ENCODE measurements around the gene MTFP1. TPM values are rescaled to one million over a fixed set of nuclear protein-coding genes. Genes with fewer than 3 reads are reported as not detected.

Gene MTFP1
- total and polyA plus RNA-seq, 9 of the 15 experiments (the other 6 are each of a cell fraction or from before 2014, with no cell fraction given), result 10.7 to 52.0 (median 30.1) TPM

GRCh38 chr22:30425616-30426387 lies at the start of gene MTFP1 (continued):
- TF ChIP-seq ZNF184 (CRISPR knock-in tag; IDR thresholded peaks at IDR 0.05) (no peak), ATF7 (IDR thresholded peaks at IDR 0.05) (no peak; the same call in 1 of the 2 replicates), SLC30A9 (CRISPR knock-in tag; IDR thresholded peaks at IDR 0.05) (no peak), EGR1 (conservative IDR thresholded peaks at IDR 0.05) (no peak), IRF9 (tag; IDR thresholded peaks at IDR 0.05) (no peak), FOXM1 (IDR thresholded peaks at IDR 0.05; ENCODE audit: low read depth) (0 out of 2 replicates have a peak, but pooled peaks have one; percentile 40), FOXM1 (CRISPR knock-in tag; IDR thresholded peaks at IDR 0.05; ENCODE audit: low read depth) (no peak; the same call in 1 of the 2 replicates), XRCC5 (IDR thresholded peaks at IDR 0.05; ENCODE audit: low read depth, low read length) (0 out of 2 replicates have a peak, but pooled peaks have one; percentile 8), AFF1 (IDR thresholded peaks at IDR 0.05; ENCODE audit: low read depth in 1 of 2, partially characterized antibody in 2 of 2) (no peak), RBBP5 (IDR thresholded peaks at IDR 0.05; ENCODE audit: borderline replicate concordance, insufficient read depth, low read length, poor library complexity, severe bottlenecking) (peak; percentile 76), ZNF263 (CRISPR knock-in tag; IDR thresholded peaks at IDR 0.05; ENCODE audit: borderline replicate concordance) (no peak), ZBTB1 (CRISPR knock-in tag; IDR thresholded peaks at IDR 0.05; ENCODE audit: borderline replicate concordance, low read depth) (peak; percentile 60; the same call in 1 of the 2 replicates), DLX4 (CRISPR knock-in tag; IDR thresholded peaks at IDR 0.05) (no peak), MECOM (CRISPR knock-in tag; IDR thresholded peaks at IDR 0.05) (no peak), CCNT2 (IDR thresholded peaks at IDR 0.05; ENCODE audit: borderline replicate concordance, extremely low read depth, insufficient read length, low read depth, low read length) (peak; percentile 38), SRSF1 (IDR thresholded peaks at IDR 0.05; ENCODE audit: low read depth, low read length) (no peak), PTRF (tag; IDR thresholded peaks at IDR 0.05) (no peak), BDP1 (IDR thresholded peaks at IDR 0.05; ENCODE audit: insufficient read depth, insufficient read length) (no peak), CREBBP (IDR thresholded peaks at IDR 0.05; ENCODE audit: low read depth, low read length) (no peak), ELF4 (CRISPR knock-in tag; IDR thresholded peaks at IDR 0.05) (no peak), ZNF586 (CRISPR knock-in tag; conservative IDR thresholded peaks at IDR 0.05) (no peak)
- TF ChIP-seq, protein P1, sequence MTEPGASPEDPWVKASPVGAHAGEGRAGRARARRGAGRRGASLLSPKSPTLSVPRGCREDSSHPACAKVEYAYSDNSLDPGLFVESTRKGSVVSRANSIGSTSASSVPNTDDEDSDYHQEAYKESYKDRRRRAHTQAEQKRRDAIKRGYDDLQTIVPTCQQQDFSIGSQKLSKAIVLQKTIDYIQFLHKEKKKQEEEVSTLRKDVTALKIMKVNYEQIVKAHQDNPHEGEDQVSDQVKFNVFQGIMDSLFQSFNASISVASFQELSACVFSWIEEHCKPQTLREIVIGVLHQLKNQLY (CRISPR knock-in tag; conservative IDR thresholded peaks at IDR 0.05), result no peak
